Panc1 (cell line): ENCODE results near the gene UNC13A. TPM values are rescaled to one million over a fixed set of nuclear protein-coding genes. Genes with fewer than 3 reads are reported as not detected.

Source experiments
- ATAC-seq: fragments of 200-7000 bp; cut with Tn5 transposase; 2 replicates; pipeline ENCODE4 v1.9.1; 2020; ENCODE audit warnings: mild to moderate bottlenecking, moderate library complexity
- BruUV-seq: library from RNA; stranded (reverse); fragments of 400-500 nt; replicated peaks from 2 replicates; lab custom pipeline; 2021; lab: Mats Ljungman, UMichigan
- CTCF ChIA-PET: fragments of 300-600 bp; sonication (Branson Sonifier 250); formaldehyde crosslinking; loops from one replicate; lab custom pipeline; 2022; ENCODE audit warnings: antibody characterized with exemption; lab: Charles Lee
- POLR2A ChIA-PET: fragments of 300-600 bp; sonication (Branson Sonifier 250); formaldehyde crosslinking; loops from one replicate; lab custom pipeline; 2022; ENCODE audit warnings: antibody characterized with exemption; lab: Charles Lee
- DNase-seq: peaks from one replicate; pipeline ENCODE4 v3.0.0-alpha.2; 2010; ENCODE audit warnings: low read depth, low spot score
- H3K27ac ChIP-seq: 2 replicates; pipeline ENCODE4 v1.5.1; 2011; ENCODE audit warnings: mild to moderate bottlenecking, low read length, inconsistent platforms
- H3K27me3 ChIP-seq: fragments of 200-500 bp; sonication (Bioruptor generic); 2 replicates; pipeline ENCODE4 v1.6.0; 2014; ENCODE audit warnings: low read length, inconsistent platforms; ENCODE audit not compliant: control insufficient read depth, insufficient read depth
- H3K36me3 ChIP-seq: fragments of 200-500 bp; sonication (Bioruptor generic); 2 replicates; pipeline ENCODE4 v1.5.1; 2014; ENCODE audit warnings: inconsistent platforms, mild to moderate bottlenecking, low read length, moderate library complexity; ENCODE audit not compliant: control insufficient read depth, insufficient read depth
- H3K4me1 ChIP-seq: 2 replicates; pipeline ENCODE4 v1.5.1; 2011; ENCODE audit warnings: inconsistent platforms, mild to moderate bottlenecking, low read length, moderate library complexity; ENCODE audit not compliant: control insufficient read depth, insufficient read depth
- H3K4me3 ChIP-seq, 2 experiments: 2 replicates each; pipeline ENCODE4 v1.5.1; 2011 to 2012; ENCODE audit warnings: low read depth in 2 of 2, low read length in 2 of 2, mild to moderate bottlenecking in 2 of 2, inconsistent platforms in 1 of 2, moderate library complexity in 1 of 2
- H3K9me3 ChIP-seq: fragments of 200-500 bp; sonication (Bioruptor generic); 2 replicates; pipeline ENCODE4 v1.5.1; 2014; ENCODE audit warnings: low read depth, mild to moderate bottlenecking, inconsistent platforms, low read length, moderate library complexity; ENCODE audit not compliant: control insufficient read depth, insufficient read depth
- POLR2AphosphoS5 ChIP-seq: IDR thresholded peaks from 2 replicates; pipeline ENCODE4 v1.6.1; 2012; ENCODE audit warnings: mild to moderate bottlenecking, low read depth, low read length, moderate library complexity
- REST ChIP-seq, 2 experiments: IDR thresholded peaks; 2 replicates each; pipeline ENCODE4 v1.6.1; 2011 to 2012; ENCODE audit warnings: low read depth in 2 of 2, control low read depth in 1 of 2, low read length in 1 of 2, mild to moderate bottlenecking in 1 of 2, moderate library complexity in 1 of 2; ENCODE audit not compliant: insufficient read depth in 1 of 2
- SIN3A ChIP-seq: IDR thresholded peaks from 2 replicates; pipeline ENCODE4 v1.6.1; 2012; ENCODE audit warnings: low read depth, mild to moderate bottlenecking, low read length, moderate library complexity, borderline replicate concordance; ENCODE audit not compliant: insufficient read depth
- TCF7L2 ChIP-seq: IDR thresholded peaks from 2 replicates; pipeline ENCODE4 v1.6.1; 2011; ENCODE audit warnings: mild to moderate bottlenecking, low read depth, low read length, inconsistent platforms
- in situ Hi-C: cut with HindIII; loops from 2 replicates; pipeline ENCODE4 v1.10.0; 2016; ENCODE audit warnings: low sequenced_read_pairs, low pct_unique_long_range_greater_than_20kb
- intact Hi-C: fragments of 100-400 bp; cut with micrococcal nuclease; formaldehyde crosslinking; loops from one replicate; pipeline ENCODE4 v1.10.0; 2022; ENCODE audit not compliant: unreplicated experiment
- total RNA-seq: library from RNA; stranded (reverse); gene quantifications from one replicate; pipeline ENCODE4 v1.2.1, GENCODE V29; 2021; ENCODE audit not compliant: unreplicated experiment
- TF ChIP-seq, protein P1 (sequence below): fragments of 450-650 bp; IDR thresholded peaks from 2 replicates; pipeline ENCODE4 v1.5.1; 2017; ENCODE audit warnings: mild to moderate bottlenecking

The UNC13A gene
- total RNA-seq, 1 experiment from 2014 or later, result 0.46 TPM

DNA sequence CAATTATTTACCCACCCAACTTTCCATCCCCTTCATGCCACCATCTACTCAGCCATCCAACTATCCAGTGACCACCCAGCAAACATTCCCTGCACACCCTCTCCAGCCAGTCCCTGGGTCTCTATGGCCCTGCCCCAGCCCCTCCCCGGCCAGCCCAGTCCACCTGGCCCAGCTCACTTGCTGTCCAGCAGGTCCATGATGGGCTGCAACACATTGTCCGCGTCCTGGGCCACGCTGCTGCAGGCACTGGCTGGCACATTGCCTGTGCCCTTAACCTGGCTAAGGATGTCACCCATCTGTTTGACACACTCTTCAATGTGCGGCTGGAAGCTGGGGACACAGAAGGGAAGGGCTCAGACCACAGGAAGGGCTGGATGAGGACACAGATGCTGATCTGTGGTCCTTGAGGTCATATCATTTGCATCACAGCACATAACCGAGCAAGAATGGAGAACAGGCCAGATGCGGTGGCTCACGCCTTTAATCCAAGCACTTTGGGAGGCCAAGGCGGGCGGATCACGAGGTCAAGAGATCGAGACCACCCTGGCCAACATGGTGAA lies 61.6 kb downstream of the UNC13A start:
- no peaks in the 10 kb centered on the region for H3K4me1 ChIP-seq
- DNase-seq (no peak), ATAC-seq (no peak)
- TF ChIP-seq POLR2AphosphoS5 (no peak), SIN3A (no peak), TCF7L2 (no peak), REST (IDR thresholded peaks at IDR 0.05; ENCODE audit: insufficient read depth in 1 of 2, low read depth in 2 of 2, low read length in 1 of 2) (no peak)
- TF ChIP-seq, protein P1, sequence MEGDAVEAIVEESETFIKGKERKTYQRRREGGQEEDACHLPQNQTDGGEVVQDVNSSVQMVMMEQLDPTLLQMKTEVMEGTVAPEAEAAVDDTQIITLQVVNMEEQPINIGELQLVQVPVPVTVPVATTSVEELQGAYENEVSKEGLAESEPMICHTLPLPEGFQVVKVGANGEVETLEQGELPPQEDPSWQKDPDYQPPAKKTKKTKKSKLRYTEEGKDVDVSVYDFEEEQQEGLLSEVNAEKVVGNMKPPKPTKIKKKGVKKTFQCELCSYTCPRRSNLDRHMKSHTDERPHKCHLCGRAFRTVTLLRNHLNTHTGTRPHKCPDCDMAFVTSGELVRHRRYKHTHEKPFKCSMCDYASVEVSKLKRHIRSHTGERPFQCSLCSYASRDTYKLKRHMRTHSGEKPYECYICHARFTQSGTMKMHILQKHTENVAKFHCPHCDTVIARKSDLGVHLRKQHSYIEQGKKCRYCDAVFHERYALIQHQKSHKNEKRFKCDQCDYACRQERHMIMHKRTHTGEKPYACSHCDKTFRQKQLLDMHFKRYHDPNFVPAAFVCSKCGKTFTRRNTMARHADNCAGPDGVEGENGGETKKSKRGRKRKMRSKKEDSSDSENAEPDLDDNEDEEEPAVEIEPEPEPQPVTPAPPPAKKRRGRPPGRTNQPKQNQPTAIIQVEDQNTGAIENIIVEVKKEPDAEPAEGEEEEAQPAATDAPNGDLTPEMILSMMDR, result no peak
- H3K27ac ChIP-seq, result no peak overlapping the region
- no peak overlapping the region for H3K4me3 ChIP-seq
- no TSS peak for BruUV-seq
- ChIA-PET CTCF (no interaction called here), POLR2A (no interaction called here)
- no peaks in the 10 kb centered on the region for H3K36me3 ChIP-seq
- no peaks in the 10 kb centered on the region for H3K27me3 ChIP-seq
- H3K9me3 ChIP-seq, result no peaks in the 10 kb centered on the region
- intact Hi-C loops, result no loop called here
- in situ Hi-C loops, result no loop called here

- no peak overlapping the region for H3K27ac ChIP-seq
- no peaks in the 10 kb centered on the region for H3K4me1 ChIP-seq
- ChIA-PET POLR2A (no interaction called here), CTCF (no interaction called here)
- in situ Hi-C loops, result no loop called here
- no TSS peak for BruUV-seq
- TF ChIP-seq TCF7L2, result no peak
- no peak for TF ChIP-seq POLR2AphosphoS5
- TF ChIP-seq, protein P1, result no peak
- TF ChIP-seq SIN3A, result no peak
- no peak for TF ChIP-seq REST (IDR thresholded peaks at IDR 0.05; ENCODE audit: insufficient read depth in 1 of 2, low read depth in 2 of 2, low read length in 1 of 2)
- no peak for ATAC-seq
- H3K9me3 ChIP-seq, result no peaks in the 10 kb centered on the region
- no peak for DNase-seq
- no peaks in the 10 kb centered on the region for H3K27me3 ChIP-seq
- no peak overlapping the region for H3K4me3 ChIP-seq
- intact Hi-C loops, result no loop called here
- H3K36me3 ChIP-seq, result no peaks in the 10 kb centered on the region
Observed at GRCh38 chr19:17625980-17626379, 62.2 kb downstream of the UNC13A start.
